GM23248 (cell line): ENCODE results near the gene CATSPER4. TPM values are rescaled to one million over a fixed set of nuclear protein-coding genes. Genes with fewer than 3 reads are reported as not detected.

ENCODE experiments used
- DNase-seq: peaks from one replicate; pipeline ENCODE4 v3.0.0-alpha.2; 2015
- H2AFZ ChIP-seq: fragments of 200-600 bp; sonication (generic); 2 replicates; pipeline ENCODE4 v1.6.1; 2016; ENCODE audit warnings: antibody characterized with exemption
- H3F3A ChIP-seq: fragments of 200-600 bp; sonication (generic); 2 replicates; pipeline ENCODE4 v1.6.1; 2016; ENCODE audit warnings: mild to moderate bottlenecking, antibody characterized with exemption, mixed run types; ENCODE audit not compliant: insufficient read depth
- H3K27ac ChIP-seq: fragments of 200-600 bp; sonication (generic); 2 replicates; pipeline ENCODE4 v1.5.1; 2016; ENCODE audit warnings: mild to moderate bottlenecking
- H3K27me3 ChIP-seq: fragments of 200-600 bp; sonication (generic); replicated peaks from 2 replicates; pipeline ENCODE4 v1.6.1; 2016; ENCODE audit warnings: mild to moderate bottlenecking; ENCODE audit not compliant: insufficient read depth
- H3K36me3 ChIP-seq: fragments of 200-600 bp; sonication (generic); 2 replicates; pipeline ENCODE4 v1.6.1; 2016; ENCODE audit warnings: low read depth, mild to moderate bottlenecking
- H3K4me1 ChIP-seq: fragments of 200-600 bp; sonication (generic); 2 replicates; pipeline ENCODE4 v1.6.1; 2016; ENCODE audit warnings: mild to moderate bottlenecking; ENCODE audit not compliant: insufficient read depth
- H3K4me2 ChIP-seq: fragments of 200-600 bp; sonication (generic); one replicate; pipeline ENCODE4 v1.6.1; 2016; ENCODE audit warnings: mild to moderate bottlenecking; ENCODE audit not compliant: unreplicated experiment
- H3K4me3 ChIP-seq: fragments of 200-600 bp; sonication (generic); 2 replicates; pipeline ENCODE4 v1.5.1; 2016; ENCODE audit warnings: mild to moderate bottlenecking
- H3K79me2 ChIP-seq: fragments of 200-600 bp; sonication (generic); 2 replicates; pipeline ENCODE4 v1.6.1; 2016; ENCODE audit warnings: mild to moderate bottlenecking; ENCODE audit not compliant: insufficient read depth
- H3K9ac ChIP-seq: fragments of 200-600 bp; sonication (generic); 2 replicates; pipeline ENCODE4 v1.6.1; 2016; ENCODE audit warnings: mild to moderate bottlenecking
- H3K9me2 ChIP-seq: fragments of 200-600 bp; sonication (generic); 2 replicates; pipeline ENCODE4 v1.6.1; 2016; ENCODE audit warnings: mixed run types, mild to moderate bottlenecking, moderate library complexity; ENCODE audit not compliant: insufficient read depth
- H3K9me3 ChIP-seq: fragments of 200-600 bp; sonication (generic); one replicate; pipeline ENCODE4 v1.6.1; 2017; ENCODE audit warnings: low read depth
- H4K20me1 ChIP-seq: fragments of 200-600 bp; sonication (generic); 2 replicates; pipeline ENCODE4 v1.6.0; 2016; ENCODE audit not compliant: insufficient read depth
- EZH2 ChIP-seq: fragments of 200-600 bp; sonication (generic); IDR thresholded peaks from 2 replicates; pipeline ENCODE4 v1.6.1; 2018; ENCODE audit warnings: antibody characterized with exemption, mild to moderate bottlenecking; ENCODE audit not compliant: insufficient read depth, poor library complexity, severe bottlenecking
- EZH2phosphoT487 ChIP-seq: fragments of 200-600 bp; sonication (generic); IDR thresholded peaks from 2 replicates; pipeline ENCODE4 v1.6.1; 2018; ENCODE audit warnings: antibody characterized with exemption, moderate library complexity, mild to moderate bottlenecking, low read depth; ENCODE audit not compliant: insufficient read depth
- WGBS, 2 experiments: methylation state at CpG; one replicate each; pipeline ENCODE4 v1.1.6; 2015 to 2017; ENCODE audit warnings: low lambda C conversion rate in 2 of 2, low coverage in 1 of 2; ENCODE audit errors: missing lambda C conversion rate in 2 of 2; 5-methylcytosine and 5-hydroxymethylcytosine counted together
- in situ Hi-C: fragments of 300-500 bp; cut with MboI; formaldehyde crosslinking; loops from 2 replicates; pipeline ENCODE4 v1.15.0; 2020
- polyA plus RNA-seq: library from polyadenylated mRNA; unstranded; fragments of >200 nt; fragmentation: Nextera tagmentation; extraction: Ambion mirVana; gene quantifications from 2 replicates; pipeline ENCODE4 v1.2.1, GENCODE V29; 2016
- total RNA-seq: library from RNA; depleted of rRNA; stranded (reverse); fragments of >200 nt; shearing (Covaris generic); gene quantifications from 2 replicates; pipeline ENCODE4 v1.2.3, GENCODE V29; 2014

CATSPER4 gene
- total and polyA plus RNA-seq, 2 experiments from 2014 or later = not detected

DNA sequence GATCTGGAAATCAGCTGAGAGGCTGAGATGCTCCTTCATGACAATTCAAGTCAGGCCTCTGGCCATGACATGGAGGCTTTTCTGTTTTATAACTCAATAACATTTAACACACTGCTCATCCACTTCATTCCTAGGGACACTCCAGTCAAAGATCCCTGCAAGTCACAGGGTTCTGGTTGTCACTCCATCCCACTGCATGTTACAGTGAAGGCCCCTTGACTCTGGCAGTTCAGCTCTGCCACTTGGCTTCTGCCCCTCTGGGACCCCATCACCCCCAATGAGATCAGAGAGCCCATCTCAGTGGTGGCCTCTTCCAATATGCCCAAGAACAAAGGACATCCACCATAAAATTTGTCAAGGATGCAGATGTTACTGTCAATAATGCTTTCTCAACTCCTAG is 41.5 kb upstream of the CATSPER4 start:
- H3K36me3 ChIP-seq = no peaks in the 10 kb centered on the region
- H3K9me3 ChIP-seq = no peaks in the 10 kb centered on the region
- no peak overlapping the region for H3K4me2 ChIP-seq
- no peaks in the 10 kb centered on the region for H4K20me1 ChIP-seq
- no peak overlapping the region for H3K27ac ChIP-seq
- no peaks in the 10 kb centered on the region for H3F3A ChIP-seq
- H3K4me3 ChIP-seq = no peak overlapping the region
- no peak for DNase-seq
- H3K27me3 ChIP-seq = peaks cover 47% of the 10 kb centered on the region
- H3K9ac ChIP-seq = no peak overlapping the region
- in situ Hi-C loops = no loop called here
- TF ChIP-seq EZH2phosphoT487 (no peak), EZH2 (no peak)
- no peak overlapping the region for H2AFZ ChIP-seq
- no peaks in the 10 kb centered on the region for H3K9me2 ChIP-seq
- H3K79me2 ChIP-seq = no peaks in the 10 kb centered on the region
- H3K4me1 ChIP-seq = no peaks in the 10 kb centered on the region

DNA sequence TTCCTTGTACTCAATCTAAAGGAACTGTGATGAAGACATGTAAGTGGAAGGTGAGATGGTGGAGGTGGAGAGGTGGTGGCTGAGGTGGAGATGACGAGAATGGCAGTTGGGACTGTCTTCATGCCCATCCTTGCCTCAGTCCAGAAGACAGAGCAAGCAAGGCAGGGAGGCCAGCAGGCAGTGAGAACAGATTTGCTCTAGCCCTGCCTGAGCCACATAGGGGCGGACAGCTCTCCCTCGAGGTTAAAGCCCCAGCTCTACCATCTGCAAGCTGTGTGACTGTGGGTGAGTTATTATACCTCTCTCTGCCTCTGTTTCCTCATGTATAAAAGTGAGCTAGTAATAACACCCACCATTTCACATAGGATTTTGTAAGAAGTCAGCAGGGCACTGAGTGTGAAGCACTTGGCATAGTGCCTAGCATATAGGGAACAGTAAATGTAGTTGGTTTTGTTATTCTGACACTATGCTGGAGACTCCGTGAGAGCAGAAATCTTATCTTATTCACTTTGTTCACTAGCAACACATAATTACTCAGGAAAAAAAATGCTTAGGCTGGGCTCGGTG is 36.4 kb upstream of the CATSPER4 start:
- Histone ChIP-seq H3K4me2 (no peak overlapping the region), H3K36me3 (no peaks in the 10 kb centered on the region), H3K4me3 (no peak overlapping the region), H3K4me1 (no peaks in the 10 kb centered on the region), H3K9me2 (no peaks in the 10 kb centered on the region), H3K27me3 (peaks cover 32% of the 10 kb centered on the region), H4K20me1 (no peaks in the 10 kb centered on the region), H3K27ac (no peak overlapping the region), H3F3A (no peaks in the 10 kb centered on the region), H3K79me2 (no peaks in the 10 kb centered on the region), H2AFZ (no peak overlapping the region), H3K9ac (no peak overlapping the region), H3K9me3 (no peaks in the 10 kb centered on the region)
- 43 to 45% methylated on average over 5 of the region's 5 CpGs for WGBS, 2 experiments
- TF ChIP-seq EZH2 (no peak), EZH2phosphoT487 (no peak)
- no peak for DNase-seq
- in situ Hi-C loops = no loop called here

GRCh38 chr1:26154750-26155149 is 35.7 kb upstream of the CATSPER4 start:
- H3F3A ChIP-seq = no peaks in the 10 kb centered on the region
- H3K4me2 ChIP-seq = no peak overlapping the region
- H3K27me3 ChIP-seq = peaks cover 27% of the 10 kb centered on the region
- H2AFZ ChIP-seq = no peak overlapping the region
- H3K36me3 ChIP-seq = no peaks in the 10 kb centered on the region
- H3K9me3 ChIP-seq = no peaks in the 10 kb centered on the region
- no peaks in the 10 kb centered on the region for H3K9me2 ChIP-seq
- no peak for DNase-seq
- H4K20me1 ChIP-seq = no peaks in the 10 kb centered on the region
- in situ Hi-C loops = no loop called here
- TF ChIP-seq EZH2 = no peak
- TF ChIP-seq EZH2phosphoT487 = no peak
- no peak overlapping the region for H3K9ac ChIP-seq
- H3K27ac ChIP-seq = no peak overlapping the region
- WGBS, 2 experiments = 25% methylated on average over 9 of the region's 9 CpGs
- no peaks in the 10 kb centered on the region for H3K79me2 ChIP-seq
- H3K4me3 ChIP-seq = no peak overlapping the region
- no peaks in the 10 kb centered on the region for H3K4me1 ChIP-seq

- TF ChIP-seq EZH2phosphoT487 (no peak), EZH2 (no peak)
- Histone ChIP-seq H3F3A (no peaks in the 10 kb centered on the region), H3K36me3 (no peaks in the 10 kb centered on the region), H3K9ac (no peak overlapping the region), H3K9me2 (no peaks in the 10 kb centered on the region), H4K20me1 (no peaks in the 10 kb centered on the region), H3K4me3 (no peak overlapping the region), H3K27ac (no peak overlapping the region), H3K4me1 (no peaks in the 10 kb centered on the region), H3K4me2 (no peak overlapping the region), H3K79me2 (no peaks in the 10 kb centered on the region), H2AFZ (no peak overlapping the region), H3K27me3 (peaks cover 20% of the 10 kb centered on the region; the same call in 1 of the 2 replicates), H3K9me3 (no peaks in the 10 kb centered on the region)
- in situ Hi-C loops = no loop called here
- WGBS, 2 experiments = 53 to 59% methylated on average over 21 of the region's 21 CpGs
- no peak for DNase-seq
These were observed 34.8 kb upstream of the CATSPER4 start for GRCh38 chr1:26155370-26156284.
